HepG2 (cell line): ENCODE results near the gene ARL15. TPM values are rescaled to one million over a fixed set of nuclear protein-coding genes. Genes with fewer than 3 reads are reported as not detected.

Source experiments
- ATAC-seq: fragments of 200-7000 bp; cut with Tn5 transposase; 3 replicates; pipeline ENCODE4 v1.9.1; 2020; ENCODE audit warnings: mild to moderate bottlenecking, moderate library complexity
- BruUV-seq: library from RNA; stranded (reverse); fragments of 400-500 nt; replicated peaks from 2 replicates; lab custom pipeline; 2021; lab: Mats Ljungman, UMichigan
- CTCF ChIA-PET: fragments of 300-600 bp; formaldehyde crosslinking; extraction: SDS; loops from one replicate; lab custom pipeline; 2021; ENCODE audit warnings: low total read pairs, inconsistent platforms, low intra/inter-chr PET ratio; lab: Yijun Ruan, JAX
- POLR2A ChIA-PET: fragments of 350-600 bp; sonication (Branson Sonifier 250); formaldehyde crosslinking; loops from one replicate; lab custom pipeline; 2020; ENCODE audit warnings: antibody characterized with exemption, inconsistent platforms; lab: Yijun Ruan, JAX
- DNase-seq: peaks from one replicate; pipeline ENCODE4 v3.0.0-alpha.2; 2015; ENCODE audit warnings: low spot score
- FAIRE-seq: peaks from 3 replicates; lab custom pipeline; 2011; peaks lifted over from hg19 to GRCh38; lab: Jason Lieb, UNC
- H2AFZ ChIP-seq: one replicate; pipeline ENCODE4 v1.6.1; 2011; ENCODE audit warnings: low read length, inconsistent platforms
- H3K27ac ChIP-seq: fragments of 300-600 bp; 3 replicates; pipeline ENCODE4 v1.8.0; 2011; ENCODE audit warnings: mixed run types, mild to moderate bottlenecking, mixed read lengths, low read length, inconsistent platforms; ENCODE audit not compliant: insufficient read depth; ENCODE audit errors: extremely low read length
- H3K27me3 ChIP-seq, 2 experiments: fragments of 200-600 bp in 1 of 2; 2 replicates in 1 of 2; 3 replicates in 1 of 2; pipeline versions ENCODE4 v1.6.0 to v1.8.0; 2011; ENCODE audit warnings: low read length in 2 of 2, mild to moderate bottlenecking in 2 of 2, moderate library complexity in 2 of 2, inconsistent platforms in 1 of 2; ENCODE audit not compliant: insufficient read depth in 2 of 2, control insufficient read depth in 1 of 2
- H3K36me3 ChIP-seq, 2 experiments: fragments of 200-600 bp in 1 of 2; replicated peaks in 1 of 2; 2 replicates in 1 of 2; 3 replicates in 1 of 2; pipeline versions ENCODE4 v1.5.1 to v1.8.0; 2011; ENCODE audit warnings: low read length in 2 of 2, inconsistent platforms in 1 of 2; ENCODE audit not compliant: insufficient read depth in 2 of 2, control insufficient read depth in 1 of 2
- H3K4me1 ChIP-seq: 2 replicates; pipeline ENCODE4 v1.5.1; 2012; ENCODE audit warnings: low read length, inconsistent platforms; ENCODE audit not compliant: insufficient read depth
- H3K4me2 ChIP-seq: 2 replicates; pipeline ENCODE4 v1.6.0; 2011; ENCODE audit warnings: low read depth, low read length, inconsistent platforms
- H3K4me3 ChIP-seq, 3 experiments: fragments of 200-600 bp in 1 of 3; sonication (generic), shearing (Covaris generic) in 1 of 3; replicated peaks in 1 of 3; 2 replicates each; pipeline ENCODE4 v1.5.1; 2011 to 2016; ENCODE audit warnings: low read length in 3 of 3, inconsistent platforms in 2 of 3, low read depth in 2 of 3, mild to moderate bottlenecking in 2 of 3, control low read depth in 1 of 3, mixed read lengths in 1 of 3; ENCODE audit not compliant: insufficient read depth in 1 of 3
- H3K79me2 ChIP-seq: one replicate; pipeline ENCODE4 v1.6.1; 2011; ENCODE audit warnings: low read length, inconsistent platforms; ENCODE audit not compliant: insufficient read depth
- H3K9ac ChIP-seq: 2 replicates; pipeline ENCODE4 v1.6.0; 2011; ENCODE audit warnings: mild to moderate bottlenecking, low read depth, low read length, inconsistent platforms; ENCODE audit not compliant: insufficient read depth
- H3K9me3 ChIP-seq: 2 replicates; pipeline ENCODE4 v1.5.1; 2012; ENCODE audit warnings: mild to moderate bottlenecking, low read length
- H4K20me1 ChIP-seq: 2 replicates; pipeline ENCODE4 v1.6.0; 2011; ENCODE audit warnings: inconsistent platforms, mild to moderate bottlenecking, low read length, moderate library complexity; ENCODE audit not compliant: insufficient read depth
- ATM ChIP-seq: fragments of 450-650 bp; IDR thresholded peaks from 2 replicates; pipeline ENCODE4 v1.7.1; 2017; ENCODE audit warnings: mild to moderate bottlenecking, borderline replicate concordance
- BRCA1 ChIP-seq: sonication (generic); formaldehyde crosslinking; IDR thresholded peaks from 2 replicates; pipeline ENCODE4 v1.4.0; 2020; ENCODE audit warnings: missing genetic modification reagents
- CAMTA2 ChIP-seq: sonication (generic); formaldehyde crosslinking; IDR thresholded peaks from 2 replicates; pipeline ENCODE4 v1.4.0; 2020; ENCODE audit warnings: mild to moderate bottlenecking, missing genetic modification reagents, borderline replicate concordance
- NFYC ChIP-seq: IDR thresholded peaks from 2 replicates; pipeline ENCODE4 v1.6.1; 2016; ENCODE audit warnings: missing genetic modification reagents, missing compliant biosample characterization
- PCBP1 ChIP-seq: fragments of 200-400 bp; formaldehyde crosslinking; IDR thresholded peaks from 2 replicates; pipeline ENCODE4 v1.6.1; 2017; ENCODE audit warnings: mild to moderate bottlenecking, low read depth, low read length, borderline replicate concordance
- PPARG ChIP-seq: conservative IDR thresholded peaks from 2 replicates; pipeline ENCODE4 v1.6.1; 2016; ENCODE audit warnings: missing biosample characterization, missing genetic modification reagents
- RBM22 ChIP-seq: fragments of 200-400 bp; formaldehyde crosslinking; optimal IDR thresholded peaks from 2 replicates; pipeline ENCODE3; 2017; ENCODE audit warnings: mild to moderate bottlenecking, low read length, moderate library complexity
- SIN3A ChIP-seq: IDR thresholded peaks from 2 replicates; pipeline ENCODE4 v1.6.1; 2011; ENCODE audit warnings: low read depth, mild to moderate bottlenecking, control low read depth, low read length, borderline replicate concordance
- TOE1 ChIP-seq: sonication (generic); formaldehyde crosslinking; IDR thresholded peaks from 2 replicates; pipeline ENCODE4 v1.4.0; 2020; ENCODE audit warnings: mild to moderate bottlenecking, missing genetic modification reagents
- ZBTB14 ChIP-seq: sonication (generic); formaldehyde crosslinking; IDR thresholded peaks from 2 replicates; pipeline ENCODE4 v1.4.0; 2020; ENCODE audit warnings: missing genetic modification reagents
- ZBTB38 ChIP-seq: sonication (generic); formaldehyde crosslinking; IDR thresholded peaks from 2 replicates; pipeline ENCODE4 v1.5.1; 2020; ENCODE audit warnings: mild to moderate bottlenecking, missing genetic modification reagents
- ZNF180 ChIP-seq: sonication (generic); formaldehyde crosslinking; IDR thresholded peaks from 2 replicates; pipeline ENCODE4 v1.4.0; 2020; ENCODE audit warnings: low read depth, missing genetic modification reagents, borderline replicate concordance
- ZNF644 ChIP-seq: IDR thresholded peaks from 2 replicates; pipeline ENCODE4 v1.6.1; 2016; ENCODE audit warnings: low read depth
- ZNF691 ChIP-seq: sonication (generic); formaldehyde crosslinking; IDR thresholded peaks from 2 replicates; pipeline ENCODE4 v1.4.0; 2020; ENCODE audit warnings: missing genetic modification reagents, low read depth, mild to moderate bottlenecking, borderline replicate concordance
- ZNF740 ChIP-seq: sonication (generic); formaldehyde crosslinking; IDR thresholded peaks from 2 replicates; pipeline ENCODE4 v1.4.0; 2020; ENCODE audit warnings: missing genetic modification reagents
- ZNF761 ChIP-seq: sonication (generic); formaldehyde crosslinking; conservative IDR thresholded peaks from 2 replicates; pipeline ENCODE4 v1.4.0; 2020; ENCODE audit warnings: mild to moderate bottlenecking, missing genetic modification reagents
- ZNF768 ChIP-seq: sonication (generic); formaldehyde crosslinking; IDR thresholded peaks from 2 replicates; pipeline ENCODE4 v1.4.0; 2020; ENCODE audit warnings: missing genetic modification reagents
- WGBS: methylation state at CpG from one replicate; pipeline ENCODE4 v1.1.6; 2017; ENCODE audit warnings: low lambda C conversion rate; 5-methylcytosine and 5-hydroxymethylcytosine counted together
- in situ Hi-C: cut with HindIII; loops from 2 replicates; pipeline ENCODE4 v1.10.0; 2017; ENCODE audit warnings: low pct_unique_long_range_greater_than_20kb; ENCODE audit not compliant: extremely low pct_ligation_motif_present
- intact Hi-C: fragments of 100-400 bp; cut with micrococcal nuclease; formaldehyde crosslinking; loops from one replicate; pipeline ENCODE4 v1.10.0; 2022; ENCODE audit not compliant: unreplicated experiment
- polyA plus RNA-seq, 8 experiments: library from polyadenylated mRNA; depleted of rRNA in 3 of 8; stranded (reverse) in 7 of 8; unstranded in 1 of 8; fragments of >200 nt; fragmentation: Illumina TruSeq in 4 of 8; extraction: Trizol in 4 of 8; gene quantifications; 2 replicates each; pipeline versions ENCODE4 v1.2.1 to v1.2.3, GENCODE V29; 2011 to 2016; ENCODE audit warnings: low read depth in 4 of 8, missing spikeins in 1 of 8, mixed read lengths in 1 of 8; ENCODE audit not compliant: insufficient read depth in 1 of 8
- total RNA-seq, 5 experiments: library from RNA; depleted of rRNA; stranded (reverse); fragments of >200 nt; fragmentation: Illumina TruSeq; extraction: Trizol; gene quantifications; 2 replicates each; pipeline ENCODE4 v1.2.3, GENCODE V29; 2016; ENCODE audit warnings: low read depth in 1 of 5

Gene ARL15
- total and polyA plus RNA-seq, 2 of the 13 experiments (the other 11 are each of a cell fraction or from before 2014, with no cell fraction given), result 2.5 to 7.7 TPM

- TF ChIP-seq ZNF644 (CRISPR knock-in tag) (no peak), ZNF740 (no peak), PCBP1 (no peak), TOE1 (CRISPR knock-in tag) (no peak), ZNF761 (CRISPR knock-in tag) (no peak), ZNF180 (CRISPR knock-in tag) (no peak), CAMTA2 (CRISPR knock-in tag) (no peak), SIN3A (no peak), ZNF691 (no peak), PPARG (CRISPR knock-in tag) (no peak), ZBTB38 (CRISPR knock-in tag) (no peak), ZBTB14 (CRISPR knock-in tag) (no peak), BRCA1 (no peak), ATM (no peak), RBM22 (no peak), NFYC (CRISPR knock-in tag) (no peak), ZNF768 (CRISPR knock-in tag) (no peak)
- BruUV-seq, result no TSS peak
- ATAC-seq (no peak), FAIRE-seq (no peak), DNase-seq (no peak)
- no peak overlapping the region for H3K9ac ChIP-seq
- H3K4me2 ChIP-seq, result no peak overlapping the region
- H3K27ac ChIP-seq, result no peak overlapping the region
- POLR2A ChIA-PET, result no interaction called here
- H3K36me3 ChIP-seq, result no peaks in the 10 kb centered on the region
- H3K9me3 ChIP-seq, result no peaks in the 10 kb centered on the region
- CTCF ChIA-PET, result no interaction called here
- no peak overlapping the region for H3K4me3 ChIP-seq
- no peak overlapping the region for H2AFZ ChIP-seq
- no peaks in the 10 kb centered on the region for H3K79me2 ChIP-seq
- H3K4me1 ChIP-seq, result 0 out of 2 replicates have a peak, but pooled peaks cover 7% of the 10 kb centered on the region
- WGBS, result 59% methylated on average over 7 of the region's 7 CpGs
- H3K27me3 ChIP-seq, result no peaks in the 10 kb centered on the region
- intact Hi-C loops, result no loop called here
- no peaks in the 10 kb centered on the region for H4K20me1 ChIP-seq
- in situ Hi-C loops, result no loop called here
Observed at GRCh38 chr5:54180630-54181031, 129.7 kb downstream of the ARL15 start.
